Heart right ventricle (tissue), 16 donors: ENCODE data around the gene FAM53C. TPM values are rescaled to one million over a fixed set of nuclear protein-coding genes. Genes with fewer than 3 reads are reported as not detected.

Experiments
- ATAC-seq, 8 donors: fragments of 200-7000 bp; cut with Tn5 transposase; one replicate each; pipeline ENCODE4 v1.9.1; 2020; ENCODE audit warnings: mild to moderate bottlenecking in 8 of 8, moderate library complexity in 8 of 8, moderate number of reproducible peaks in 1 of 8
- DNase-seq, 2 donors: peaks; one replicate each; pipeline ENCODE4 v3.0.0-alpha.2; 2020
- H3K27ac ChIP-seq, 10 donors: fragments of 200-600 bp; sonication (generic) in 2 of 10; one replicate each; pipeline versions ENCODE4 v1.5.0 to v1.8.0; 2020 to 2022; ENCODE audit warnings: mild to moderate bottlenecking in 3 of 10
- H3K27me3 ChIP-seq, 7 donors: fragments of 200-600 bp; one replicate each; pipeline ENCODE4 v1.8.0; 2021 to 2022; ENCODE audit warnings: mild to moderate bottlenecking in 2 of 7
- H3K36me3 ChIP-seq, 9 donors: fragments of 200-600 bp; sonication (generic) in 1 of 9; one replicate each; pipeline versions ENCODE4 v1.5.0 to v1.8.0; 2020 to 2022; ENCODE audit warnings: mild to moderate bottlenecking in 2 of 9
- H3K4me1 ChIP-seq, 9 donors: fragments of 200-600 bp; sonication (generic) in 1 of 9; one replicate each; pipeline versions ENCODE4 v1.5.0 to v1.8.0; 2020 to 2022; ENCODE audit warnings: mild to moderate bottlenecking in 4 of 9
- H3K4me3 ChIP-seq, 10 donors: fragments of 200-600 bp; sonication (generic) in 2 of 10; one replicate each; pipeline versions ENCODE4 v1.5.0 to v1.8.0; 2020 to 2022; ENCODE audit warnings: mild to moderate bottlenecking in 7 of 10, moderate library complexity in 2 of 10
- H3K9me3 ChIP-seq, 11 donors: fragments of 200-600 bp in 10 of 11; sonication (generic) in 2 of 11; one replicate each; pipeline versions ENCODE4 v1.5.0 to v1.8.0; 2013 to 2022; ENCODE audit warnings: mild to moderate bottlenecking in 2 of 11, control low read depth in 1 of 11, moderate library complexity in 1 of 11
- CTCF ChIP-seq, 9 donors: fragments of 200-600 bp; sonication (generic) in 2 of 9; IDR thresholded peaks; one replicate each; pipeline versions ENCODE4 v1.5.0 to v1.8.0; 2021 to 2022; ENCODE audit warnings: antibody characterized with exemption in 9 of 9, mild to moderate bottlenecking in 5 of 9, moderate library complexity in 1 of 9
- WGBS, 2 donors: extraction: QIAGEN DNeasy Blood & Tissue Kit; methylation state at CpG; one replicate each; pipeline ENCODE4 v1.1.7; 2013; ENCODE audit warnings: inconsistent platforms in 1 of 2; 5-methylcytosine and 5-hydroxymethylcytosine counted together
- intact Hi-C, 10 donors: fragments of 100-400 bp; cut with DNase I; formaldehyde crosslinking; loops; one replicate each; pipeline versions ENCODE4 v1.11.1 to v1.14.2; 2022
- polyA plus RNA-seq, 2 donors: library from polyadenylated mRNA; stranded (reverse); fragments of 200-250 nt; gene quantifications; one replicate each; pipeline ENCODE4 v1.2.3, GENCODE V29; 2013
- total RNA-seq, 10 donors: library from RNA; stranded (reverse); fragmentation: NEBNext Ultra II Directional in 3 of 10; extraction: Animal tissue kit (Norgen Biotek cat#: 25700) in 3 of 10; gene quantifications; one replicate each; pipeline versions ENCODE4 v1.2.1 to v1.2.4, GENCODE V29; 2021 to 2023
- donor health status: Arrhythmogenic right ventricular cardiomyopathy.
- donor health status: ischemic (EF 13 %, LVEDD 7.1; RV severe dilation, severe dysfunction).
- donor health status: healthy with polysubstance abuse.
- donor health status: DM: no; HTN: yes; CAD: no.
- donor health status: DM: no; HTN: no; CAD: no.
- donor health status: ischemic (EF 25% LVEDD 6.9; RV normal size, moderate dysfunction).
- donor health status: ischemic (EF 25% LVEDD 5.7; RV mildly dilated, moderate dysfunction).
- donor health status: healthy.
- donor health status: DM: yes; HTN: yes; CAD: no.
- donor health status: Ischemic cardiomyopathy.
- donor health status: ischemic (EF 35%, LVEDD 5.7; RV mildly dilated, moderate dysfunction).
- donor health status: nonischemic (EF 11% LVEDD 7.7; RV severe dilation, severe dysfunction).
- donor health status: DM: yes; HTN: yes; CAD: no.
- donor health status: PGD.
- donor health status: ischemic (EF 29% LVEDD 5.4; RV normal size, mild dysfunction).
- donor health status: nonischemic (EF 23%, LVEDD 6.1; RV moderate dilation, normal function).

Gene FAM53C
- total and polyA plus RNA-seq, 12 donors, result 8.8 to 29.9 (median 24.2) TPM

GRCh38 chr5:138344887-138345622, 7.0 kb downstream of the FAM53C start:
- DNase-seq (no peak), ATAC-seq (no peak)
- H3K4me1 ChIP-seq, result peaks cover 0 to 28% (median 17%) of the 10 kb centered on the region in 9 donors
- no peak overlapping the region for H3K4me3 ChIP-seq
- no peak overlapping the region for H3K27ac ChIP-seq
- H3K27me3 ChIP-seq, result no peaks in the 10 kb centered on the region
- TF ChIP-seq CTCF (IDR thresholded peaks at IDR 0.05), result no peak
- 93 to 97% methylated on average over 32 of the region's 32 CpGs for WGBS, 2 donors
- H3K36me3 ChIP-seq, result peaks cover 0 to 88% (median 56%) of the 10 kb centered on the region in 9 donors
- intact Hi-C loops, result loop anchor here in 1 of 10 donors (5.0 kb wide), 1 partner anchor 152 kb away; no protein-coding TSS in a partner anchor
- H3K9me3 ChIP-seq, result no peaks in the 10 kb centered on the region

GRCh38 chr5:138346889-138347288, 8.8 kb downstream of the FAM53C start:
- H3K27ac ChIP-seq, result no peak overlapping the region
- H3K4me3 ChIP-seq, result no peak overlapping the region
- H3K9me3 ChIP-seq, result peaks cover 0 to 2% (median 0%) of the 10 kb centered on the region in 11 donors
- H3K36me3 ChIP-seq, result peaks cover 0 to 77% (median 49%) of the 10 kb centered on the region in 9 donors
- 94 to 95% methylated on average over 14 of the region's 14 CpGs for WGBS, 2 donors
- H3K27me3 ChIP-seq, result no peaks in the 10 kb centered on the region
- no peak for TF ChIP-seq CTCF (IDR thresholded peaks at IDR 0.05)
- H3K4me1 ChIP-seq, result peaks cover 0 to 30% (median 16%) of the 10 kb centered on the region in 9 donors
- DNase-seq (no peak), ATAC-seq (no peak)
- intact Hi-C loops, result no loop called here

- no peak for TF ChIP-seq CTCF (IDR thresholded peaks at IDR 0.05)
- H3K9me3 ChIP-seq, result peaks cover 0 to 7% (median 5%) of the 10 kb centered on the region in 11 donors
- H3K27me3 ChIP-seq, result no peaks in the 10 kb centered on the region
- peak overlapping the region in 8 of 10 donors; percentile 28 to 98 (median 56) for H3K27ac ChIP-seq
- intact Hi-C loops, result loop anchor here in 2 of 10 donors (5.0 to 10.0 kb wide), 2 partner anchors 125 to 142 kb away; no protein-coding TSS in a partner anchor
- peaks cover 4 to 48% (median 30%) of the 10 kb centered on the region in 9 donors for H3K4me1 ChIP-seq
- ATAC-seq, result peak in 5 of 8 donors; percentile 7 to 50 (median 20)
- 48 to 71% methylated on average over 1 of the region's 1 CpG for WGBS, 2 donors
- peaks cover 0 to 47% (median 37%) of the 10 kb centered on the region in 9 donors for H3K36me3 ChIP-seq
- DNase-seq, result no peak
- H3K4me3 ChIP-seq, result no peak overlapping the region
These were observed 11.9 kb downstream of the FAM53C start for GRCh38 chr5:138349852-138350562.

- H3K4me3 ChIP-seq, result no peak overlapping the region
- H3K4me1 ChIP-seq, result peaks cover 7 to 53% (median 35%) of the 10 kb centered on the region in 9 donors
- peak overlapping the region in 8 of 10 donors; percentile 28 to 98 (median 56) for H3K27ac ChIP-seq
- peaks cover 0 to 7% (median 5%) of the 10 kb centered on the region in 11 donors for H3K9me3 ChIP-seq
- DNase-seq, result no peak
- intact Hi-C loops, result loop anchor here in 2 of 10 donors (5.0 to 10.0 kb wide), 2 partner anchors 126 to 142 kb away; no protein-coding TSS in a partner anchor
- H3K36me3 ChIP-seq, result peaks cover 0 to 42% (median 32%) of the 10 kb centered on the region in 9 donors
- TF ChIP-seq CTCF (IDR thresholded peaks at IDR 0.05), result no peak
- no peaks in the 10 kb centered on the region for H3K27me3 ChIP-seq
- ATAC-seq, result no peak
These were observed 12.5 kb downstream of the FAM53C start for GRCh38 chr5:138350563-138350890.
